HepG2 (cell line): ENCODE data around the gene PMIS2. TPM values are rescaled to one million over a fixed set of nuclear protein-coding genes. Genes with fewer than 3 reads are reported as not detected.
A peak's percentile ranks its signal among the peaks of the same experiment; 100 is the strongest.

Experiments used
- ARHGAP35 ChIP-seq: sonication (generic); formaldehyde crosslinking; IDR thresholded peaks from 2 replicates; pipeline ENCODE4 v1.9.0; 2022; ENCODE audit warnings: mild to moderate bottlenecking, inconsistent platforms, moderate library complexity, missing genetic modification reagents, borderline replicate concordance
- HNRNPLL ChIP-seq: fragments of 200-400 bp; formaldehyde crosslinking; IDR thresholded peaks from 2 replicates; pipeline ENCODE4 v1.6.1; 2017; ENCODE audit warnings: mild to moderate bottlenecking, low read depth, low read length; ENCODE audit not compliant: poor library complexity, severe bottlenecking
- IKZF1 ChIP-seq: fragments of 450-650 bp; IDR thresholded peaks from 2 replicates; pipeline ENCODE4 v1.7.1; 2016
- KAT8 ChIP-seq: IDR thresholded peaks from 2 replicates; pipeline ENCODE4 v1.6.1; 2016; ENCODE audit warnings: missing genetic modification reagents, missing compliant biosample characterization
- KDM6A ChIP-seq: IDR thresholded peaks from 2 replicates; pipeline ENCODE4 v1.6.1; 2016; ENCODE audit warnings: low read depth
- KMT2B ChIP-seq: IDR thresholded peaks from 2 replicates; pipeline ENCODE4 v1.6.1; 2016; ENCODE audit warnings: missing genetic modification reagents, missing compliant biosample characterization
- MZF1 ChIP-seq: sonication (generic); formaldehyde crosslinking; IDR thresholded peaks from 2 replicates; pipeline ENCODE4 v1.8.1; 2023; ENCODE audit warnings: mild to moderate bottlenecking, missing genetic modification reagents, borderline replicate concordance
- NBN ChIP-seq: fragments of 450-650 bp; conservative IDR thresholded peaks from 2 replicates; pipeline ENCODE4 v1.6.1; 2017
- NFKB2 ChIP-seq: sonication (generic); formaldehyde crosslinking; IDR thresholded peaks from 2 replicates; pipeline ENCODE4 v1.4.0; 2020; ENCODE audit warnings: missing genetic modification reagents, borderline replicate concordance
- PAX8 ChIP-seq: sonication (generic); formaldehyde crosslinking; IDR thresholded peaks from 2 replicates; pipeline ENCODE4 v1.8.0; 2022; ENCODE audit warnings: mild to moderate bottlenecking, missing genetic modification reagents, borderline replicate concordance
- RORA ChIP-seq: sonication (generic); formaldehyde crosslinking; IDR thresholded peaks from 2 replicates; pipeline ENCODE4 v1.5.0; 2020; ENCODE audit warnings: mild to moderate bottlenecking, missing genetic modification reagents, moderate library complexity
- SIN3B ChIP-seq: fragments of 150-350 bp; IDR thresholded peaks from 2 replicates; pipeline ENCODE4 v1.6.1; 2014; ENCODE audit warnings: low read length
- TFDP2 ChIP-seq: sonication (generic); formaldehyde crosslinking; IDR thresholded peaks from 2 replicates; pipeline ENCODE4 v1.4.0; 2020; ENCODE audit warnings: missing genetic modification reagents
- TOPORS ChIP-seq: sonication (generic); formaldehyde crosslinking; IDR thresholded peaks from 2 replicates; pipeline ENCODE4 v1.8.0; 2023; ENCODE audit warnings: mild to moderate bottlenecking, missing genetic modification reagents
- YEATS4 ChIP-seq: sonication (generic); formaldehyde crosslinking; IDR thresholded peaks from 2 replicates; pipeline ENCODE4 v1.4.0; 2020; ENCODE audit warnings: missing genetic modification reagents, borderline replicate concordance
- ZBTB34 ChIP-seq: sonication (generic); formaldehyde crosslinking; IDR thresholded peaks from 2 replicates; pipeline ENCODE4 v1.8.0; 2022; ENCODE audit warnings: mild to moderate bottlenecking, missing genetic modification reagents
- ZBTB49 ChIP-seq: sonication (generic); formaldehyde crosslinking; IDR thresholded peaks from 2 replicates; pipeline ENCODE4 v1.4.0; 2020; ENCODE audit warnings: missing genetic modification reagents, borderline replicate concordance
- ZFP41 ChIP-seq: sonication (generic); formaldehyde crosslinking; IDR thresholded peaks from 2 replicates; pipeline ENCODE4 v1.4.0; 2020; ENCODE audit warnings: mild to moderate bottlenecking, missing genetic modification reagents, borderline replicate concordance
- ZFX ChIP-seq: sonication (generic); formaldehyde crosslinking; IDR thresholded peaks from 2 replicates; pipeline ENCODE4 v1.4.0; 2020; ENCODE audit warnings: mild to moderate bottlenecking, low read depth, missing genetic modification reagents, moderate library complexity
- ZNF101 ChIP-seq: sonication (generic); formaldehyde crosslinking; IDR thresholded peaks from 2 replicates; pipeline ENCODE4 v1.4.0; 2020; ENCODE audit warnings: mild to moderate bottlenecking, low read depth, missing genetic modification reagents, borderline replicate concordance
- ZNF337 ChIP-seq: sonication (generic); formaldehyde crosslinking; IDR thresholded peaks from 2 replicates; pipeline ENCODE4 v1.5.1; 2020; ENCODE audit warnings: missing genetic modification reagents, low read depth, mild to moderate bottlenecking, borderline replicate concordance
- ZNF343 ChIP-seq: sonication (generic); formaldehyde crosslinking; IDR thresholded peaks from 2 replicates; pipeline ENCODE4 v1.4.0; 2020; ENCODE audit warnings: mild to moderate bottlenecking, missing genetic modification reagents
- ZNF496 ChIP-seq: sonication (generic); formaldehyde crosslinking; IDR thresholded peaks from 2 replicates; pipeline ENCODE4 v1.8.1; 2023; ENCODE audit warnings: mild to moderate bottlenecking, moderate library complexity, missing genetic modification reagents; ENCODE audit not compliant: insufficient replicate concordance
- ZNF556 ChIP-seq: sonication (generic); formaldehyde crosslinking; IDR thresholded peaks from 2 replicates; pipeline ENCODE4 v1.4.0; 2020; ENCODE audit warnings: mild to moderate bottlenecking, missing genetic modification reagents, borderline replicate concordance
- ZNF879 ChIP-seq: sonication (generic); formaldehyde crosslinking; IDR thresholded peaks from 2 replicates; pipeline ENCODE4 v1.8.1; 2023; ENCODE audit warnings: missing genetic modification reagents
- ZSCAN22 ChIP-seq: sonication (generic); formaldehyde crosslinking; IDR thresholded peaks from 2 replicates; pipeline ENCODE4 v1.4.0; 2020; ENCODE audit warnings: mild to moderate bottlenecking, missing genetic modification reagents
- polyA plus RNA-seq, 8 experiments: library from polyadenylated mRNA; depleted of rRNA in 3 of 8; stranded (reverse) in 7 of 8; unstranded in 1 of 8; fragments of >200 nt; fragmentation: Illumina TruSeq in 4 of 8; extraction: Trizol in 4 of 8; gene quantifications; 2 replicates each; pipeline versions ENCODE4 v1.2.1 to v1.2.3, GENCODE V29; 2011 to 2016; ENCODE audit warnings: low read depth in 4 of 8, missing spikeins in 1 of 8, mixed read lengths in 1 of 8; ENCODE audit not compliant: insufficient read depth in 1 of 8
- total RNA-seq, 5 experiments: library from RNA; depleted of rRNA; stranded (reverse); fragments of >200 nt; fragmentation: Illumina TruSeq; extraction: Trizol; gene quantifications; 2 replicates each; pipeline ENCODE4 v1.2.3, GENCODE V29; 2016; ENCODE audit warnings: low read depth in 1 of 5
- TF ChIP-seq, protein P1 (sequence below): sonication (generic); formaldehyde crosslinking; IDR thresholded peaks from 2 replicates; pipeline ENCODE4 v1.5.0; 2020; ENCODE audit warnings: mild to moderate bottlenecking, missing genetic modification reagents

The PMIS2 gene
- total and polyA plus RNA-seq, 2 of the 13 experiments (the other 11 are each of a cell fraction or from before 2014, with no cell fraction given): not detected

DNA sequence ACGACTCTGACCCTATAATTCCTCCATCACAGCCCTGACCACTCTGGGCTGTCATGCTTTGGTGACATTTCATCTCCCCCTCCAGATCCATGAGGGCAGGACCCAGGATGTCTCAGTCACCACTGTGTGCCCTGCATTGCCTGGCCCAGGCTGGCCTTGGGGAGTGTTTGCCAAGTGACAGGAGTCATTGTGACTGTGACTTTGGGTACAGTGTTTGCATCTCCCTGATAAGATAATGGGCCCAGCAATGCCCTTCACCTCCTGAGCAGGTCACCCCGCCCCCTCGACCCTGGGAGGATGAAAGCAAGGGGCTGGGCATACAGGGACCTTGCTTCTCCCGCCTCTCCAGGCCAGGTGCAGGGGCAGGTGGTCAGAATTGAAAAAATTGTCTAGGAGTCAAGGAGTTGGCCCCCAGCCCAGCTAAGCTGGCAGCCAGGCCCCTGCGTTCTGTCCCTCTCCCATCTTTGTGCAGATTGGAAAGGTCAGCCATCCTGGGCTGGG is 16.6 kb upstream of the PMIS2 start (continued):
- TF ChIP-seq ZBTB34: no peak
- no peak for TF ChIP-seq ZNF496
- no peak for TF ChIP-seq ZNF343 (CRISPR knock-in tag)
- no peak for TF ChIP-seq KMT2B (CRISPR knock-in tag)
- no peak for TF ChIP-seq HNRNPLL
- TF ChIP-seq ZNF556 (CRISPR knock-in tag): no peak
- TF ChIP-seq ZBTB49 (CRISPR knock-in tag): no peak
- no peak for TF ChIP-seq ARHGAP35 (CRISPR knock-in tag)
- peak; percentile 50; the same call in 1 of the 2 replicates for TF ChIP-seq KAT8 (CRISPR knock-in tag)
- TF ChIP-seq NBN: no peak
- no peak for TF ChIP-seq RORA (CRISPR knock-in tag)
- no peak for TF ChIP-seq PAX8 (CRISPR knock-in tag)
- TF ChIP-seq MZF1 (CRISPR knock-in tag): no peak
- TF ChIP-seq NFKB2 (CRISPR knock-in tag): peak; percentile 62; the same call in 1 of the 2 replicates
- no peak for TF ChIP-seq ZNF101 (CRISPR knock-in tag)
- no peak for TF ChIP-seq SIN3B
- no peak for TF ChIP-seq TOPORS
- no peak for TF ChIP-seq ZNF337 (CRISPR knock-in tag)
- TF ChIP-seq ZFP41 (CRISPR knock-in tag): no peak
- TF ChIP-seq, protein P1, sequence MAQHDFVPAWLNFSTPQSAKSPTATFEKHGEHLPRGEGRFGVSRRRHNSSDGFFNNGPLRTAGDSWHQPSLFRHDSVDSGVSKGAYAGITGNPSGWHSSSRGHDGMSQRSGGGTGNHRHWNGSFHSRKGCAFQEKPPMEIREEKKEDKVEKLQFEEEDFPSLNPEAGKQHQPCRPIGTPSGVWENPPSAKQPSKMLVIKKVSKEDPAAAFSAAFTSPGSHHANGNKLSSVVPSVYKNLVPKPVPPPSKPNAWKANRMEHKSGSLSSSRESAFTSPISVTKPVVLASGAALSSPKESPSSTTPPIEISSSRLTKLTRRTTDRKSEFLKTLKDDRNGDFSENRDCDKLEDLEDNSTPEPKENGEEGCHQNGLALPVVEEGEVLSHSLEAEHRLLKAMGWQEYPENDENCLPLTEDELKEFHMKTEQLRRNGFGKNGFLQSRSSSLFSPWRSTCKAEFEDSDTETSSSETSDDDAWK (CRISPR knock-in tag): no peak
- TF ChIP-seq KDM6A (CRISPR knock-in tag): peak; percentile 69
- peak; percentile 28; the same call in 1 of the 2 replicates for TF ChIP-seq ZFX
- TF ChIP-seq IKZF1: no peak
- no peak for TF ChIP-seq YEATS4
- TF ChIP-seq TFDP2 (CRISPR knock-in tag): peak; percentile 65
- TF ChIP-seq ZSCAN22 (CRISPR knock-in tag): no peak
- TF ChIP-seq ZNF879 (CRISPR knock-in tag): no peak
